Spleen (tissue), 11 donors: ENCODE results near the gene OSBPL10. TPM values are rescaled to one million over a fixed set of nuclear protein-coding genes. Genes with fewer than 3 reads are reported as not detected.
A peak's percentile ranks its signal among the peaks of the same experiment; 100 is the strongest.

ENCODE experiments used
- DNase-seq: peaks from one replicate; pipeline ENCODE4 v3.0.0-alpha.2; 2020
- H3K27ac ChIP-seq, 8 donors: fragments of 200-600 bp; sonication (generic) in 7 of 8; 1 replicate in 4 of 8; 2 replicates in 4 of 8; pipeline versions ENCODE4 v1.5.0 to v1.8.0; 2016 to 2021; ENCODE audit warnings: inconsistent platforms in 4 of 8, mild to moderate bottlenecking in 4 of 8, moderate library complexity in 1 of 8
- H3K27me3 ChIP-seq, 7 donors: fragments of 200-600 bp; sonication (generic) in 6 of 7; replicated peaks in 1 of 7; 1 replicate in 4 of 7; 2 replicates in 3 of 7; pipeline versions ENCODE4 v1.5.0 to v1.8.0; 2016 to 2021; ENCODE audit warnings: inconsistent platforms in 3 of 7, mild to moderate bottlenecking in 1 of 7
- H3K36me3 ChIP-seq, 6 donors: fragments of 200-600 bp; sonication (generic) in 5 of 6; 1 replicate in 4 of 6; 2 replicates in 2 of 6; pipeline versions ENCODE4 v1.5.0 to v1.8.0; 2016 to 2021; ENCODE audit warnings: inconsistent platforms in 2 of 6
- H3K4me1 ChIP-seq, 6 donors: fragments of 200-600 bp; sonication (generic) in 5 of 6; 1 replicate in 3 of 6; 2 replicates in 3 of 6; pipeline versions ENCODE4 v1.5.0 to v1.8.0; 2016 to 2021; ENCODE audit warnings: inconsistent platforms in 3 of 6
- H3K4me3 ChIP-seq, 8 donors: fragments of 200-600 bp; sonication (generic) in 7 of 8; 1 replicate in 4 of 8; 2 replicates in 4 of 8; pipeline versions ENCODE4 v1.5.0 to v1.8.0; 2016 to 2021; ENCODE audit warnings: inconsistent platforms in 4 of 8, mild to moderate bottlenecking in 4 of 8, moderate library complexity in 2 of 8
- H3K9me3 ChIP-seq, 8 donors: fragments of 200-600 bp; sonication (generic) in 7 of 8; 1 replicate in 4 of 8; 2 replicates in 4 of 8; pipeline versions ENCODE4 v1.5.0 to v1.8.0; 2016 to 2021; ENCODE audit warnings: inconsistent platforms in 4 of 8
- CTCF ChIP-seq, 11 experiments: fragments of 200-600 bp in 7 of 11; fragments of 450-650 bp in 4 of 11; sonication (generic) in 4 of 11; IDR thresholded peaks in 8 of 11; conservative IDR thresholded peaks in 3 of 11; 1 replicate in 7 of 11; 2 replicates in 4 of 11; pipeline versions ENCODE4 v1.4.0 to v1.8.0; 2016 to 2021; ENCODE audit warnings: antibody characterized with exemption in 11 of 11, inconsistent platforms in 4 of 11, mild to moderate bottlenecking in 1 of 11
- POLR2A ChIP-seq, 3 donors: fragments of 450-650 bp; IDR thresholded peaks; one replicate each; pipeline ENCODE4 v1.5.1; 2017; ENCODE audit warnings: antibody characterized with exemption in 3 of 3, mild to moderate bottlenecking in 1 of 3
- POLR2AphosphoS5 ChIP-seq, 3 donors: sonication (generic); formaldehyde crosslinking; IDR thresholded peaks; one replicate each; pipeline ENCODE4 v1.5.1; 2017; ENCODE audit warnings: antibody characterized with exemption in 3 of 3
- WGBS, 5 donors: extraction: QIAGEN DNeasy Blood & Tissue Kit in 3 of 5; methylation state at CpG; one replicate each; pipeline versions ENCODE4 v1.1.5 to v1.1.7; 2013 to 2018; 5-methylcytosine and 5-hydroxymethylcytosine counted together
- intact Hi-C: fragments of 100-400 bp; cut with DNase I; formaldehyde crosslinking; loops from one replicate; pipeline ENCODE4 v1.15.0; 2023; ENCODE audit warnings: low total_unique reads
- polyA plus RNA-seq, 3 donors: library from polyadenylated mRNA; stranded (reverse); fragments of 200-250 nt; gene quantifications; one replicate each; pipeline ENCODE4 v1.2.1, GENCODE V29; 2013
- total RNA-seq, 7 donors: library from RNA; depleted of rRNA in 3 of 7; stranded (reverse); fragments of >200 nt in 3 of 7; fragmentation: NEBNext Ultra II Directional in 4 of 7; extraction: Animal tissue kit (Norgen Biotek cat#: 25700) in 4 of 7; gene quantifications; one replicate each; pipeline versions ENCODE4 v1.1.0 to v1.2.1, GENCODE V29; 2016 to 2021
- donor health status: healthy with polysubstance abuse.
- donor health status: DM: no; HTN: no; CAD: no; lungs with moderate emphysema.
- donor health status: DM: no; HTN: no; CAD: no.
- donor health status: Bipolar disorder and iron deficiency.
- donor health status: healthy.
- donor health status: DM: no; HTN: no; CAD: no.
- donor health status: DM: yes; HTN: yes; CAD: no.

The OSBPL10 gene
- total and polyA plus RNA-seq, 10 donors: 3.8 to 95.1 (median 56.5) TPM

GRCh38 chr3:31667582-31667981 lies 313.5 kb downstream of the OSBPL10 start:
- no peak for DNase-seq
- Histone ChIP-seq H3K27ac (no peak overlapping the region), H3K9me3 (no peaks in the 10 kb centered on the region), H3K4me3 (no peak overlapping the region), H3K36me3 (peaks cover 0 to 90% (median 4%) of the 10 kb centered on the region in 6 donors), H3K27me3 (no peaks in the 10 kb centered on the region), H3K4me1 (peaks cover 13 to 60% (median 21%) of the 10 kb centered on the region in 6 donors)
- TF ChIP-seq POLR2AphosphoS5 (IDR thresholded peaks at IDR 0.05): no peak
- no peak for TF ChIP-seq CTCF (IDR thresholded peaks at IDR 0.05 in 8 of 11, conservative IDR thresholded peaks at IDR 0.05 in 3 of 11)
- no peak for TF ChIP-seq POLR2A (IDR thresholded peaks at IDR 0.05)
- intact Hi-C loops: no loop called here
- 88 to 95% (median 94%) methylated on average over 1 of the region's 1 CpG for WGBS, 5 donors

GRCh38 chr3:31664031-31664430 lies 317.0 kb downstream of the OSBPL10 start:
- TF ChIP-seq CTCF (IDR thresholded peaks at IDR 0.05 in 8 of 11, conservative IDR thresholded peaks at IDR 0.05 in 3 of 11) (no peak), POLR2A (IDR thresholded peaks at IDR 0.05) (no peak), POLR2AphosphoS5 (IDR thresholded peaks at IDR 0.05) (peak in 1 of 3 donors; percentile 24)
- Histone ChIP-seq H3K4me3 (no peak overlapping the region), H3K36me3 (peaks cover 0 to 95% (median 6%) of the 10 kb centered on the region in 6 donors), H3K4me1 (peaks cover 0 to 41% (median 6%) of the 10 kb centered on the region in 6 donors), H3K27ac (peak overlapping the region in 1 of 8 donors; percentile 57), H3K9me3 (peaks cover 0 to 6% (median 0%) of the 10 kb centered on the region in 8 donors), H3K27me3 (no peaks in the 10 kb centered on the region)
- intact Hi-C loops: no loop called here
- 96 to 98% (median 97%) methylated on average over 16 to 17 of the region's 17 CpGs for WGBS, 5 donors
- no peak for DNase-seq

- Histone ChIP-seq H3K4me3 (no peak overlapping the region), H3K36me3 (peaks cover 0 to 88% (median 7%) of the 10 kb centered on the region in 6 donors), H3K27ac (no peak overlapping the region), H3K4me1 (peaks cover 0 to 41% (median 6%) of the 10 kb centered on the region in 6 donors), H3K27me3 (no peaks in the 10 kb centered on the region), H3K9me3 (peaks cover 0 to 25% (median 11%) of the 10 kb centered on the region in 8 donors)
- no peak for DNase-seq
- WGBS, 5 donors: 72 to 83% (median 81%) methylated on average over 5 of the region's 5 CpGs
- intact Hi-C loops: no loop called here
- TF ChIP-seq POLR2A (IDR thresholded peaks at IDR 0.05) (no peak), CTCF (IDR thresholded peaks at IDR 0.05 in 8 of 11, conservative IDR thresholded peaks at IDR 0.05 in 3 of 11) (no peak), POLR2AphosphoS5 (IDR thresholded peaks at IDR 0.05) (no peak)
These were observed 318.9 kb downstream of the OSBPL10 start for GRCh38 chr3:31661993-31662670.

- Histone ChIP-seq H3K27ac (no peak overlapping the region), H3K9me3 (peaks cover 0 to 34% (median 20%) of the 10 kb centered on the region in 8 donors), H3K4me1 (peaks cover 0 to 41% (median 6%) of the 10 kb centered on the region in 6 donors), H3K4me3 (no peak overlapping the region), H3K36me3 (peaks cover 0 to 85% (median 7%) of the 10 kb centered on the region in 6 donors), H3K27me3 (no peaks in the 10 kb centered on the region)
- no peak for TF ChIP-seq POLR2A (IDR thresholded peaks at IDR 0.05)
- no peak for TF ChIP-seq POLR2AphosphoS5 (IDR thresholded peaks at IDR 0.05)
- TF ChIP-seq CTCF (IDR thresholded peaks at IDR 0.05 in 8 of 11, conservative IDR thresholded peaks at IDR 0.05 in 3 of 11): no peak
- no peak for DNase-seq
- 53 to 75% (median 62%) methylated on average over 5 of the region's 5 CpGs for WGBS, 5 donors
- intact Hi-C loops: no loop called here
These were observed 319.8 kb downstream of the OSBPL10 start for GRCh38 chr3:31661286-31661685.
